ENCODE data around the gene SCAF11.

Gene SCAF11

DNA sequence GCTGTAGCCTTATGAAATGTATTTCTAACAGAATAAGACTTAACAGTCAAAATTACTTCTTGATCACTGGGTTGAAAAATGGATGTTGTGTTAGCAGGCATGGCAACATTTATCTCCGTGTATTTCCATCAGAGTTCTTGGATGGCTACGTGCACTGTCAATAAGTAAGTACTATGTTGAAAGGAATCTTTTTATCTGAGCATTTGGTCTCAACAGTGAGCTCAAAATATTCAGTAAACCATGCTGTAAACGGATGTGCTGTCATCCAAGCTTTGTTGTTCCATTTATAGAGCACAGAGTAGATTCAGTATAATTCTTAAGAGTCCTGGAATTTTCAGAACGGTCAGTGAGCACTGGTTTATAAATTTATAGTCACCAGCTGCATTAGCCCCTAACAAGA, 15.5 kb downstream of the SCAF11 start:
- Histone ChIP-seq H3K27ac (no peak overlapping the region), H3K36me3 (ENCODE audit: control insufficient read depth, insufficient read depth, low read length) (no peaks in the 10 kb centered on the region), H3K4me3 (ENCODE audit: low read depth, low read length) (no peak overlapping the region), H3K9ac (no peak overlapping the region), H3K9me3 (ENCODE audit: control insufficient read depth, low read length) (no peaks in the 10 kb centered on the region), H3K4me1 (peaks cover 5% of the 10 kb centered on the region), H3K27me3 (ENCODE audit: control insufficient read depth, insufficient read depth, low read length) (no peaks in the 10 kb centered on the region), H3K79me2 (peaks cover 36% of the 10 kb centered on the region), H3K4me2 (ENCODE audit: low read length) (no peak overlapping the region), H2AFZ (no peak overlapping the region)
- TF ChIP-seq CTCF (IDR thresholded peaks at IDR 0.05), result no peak

DNA sequence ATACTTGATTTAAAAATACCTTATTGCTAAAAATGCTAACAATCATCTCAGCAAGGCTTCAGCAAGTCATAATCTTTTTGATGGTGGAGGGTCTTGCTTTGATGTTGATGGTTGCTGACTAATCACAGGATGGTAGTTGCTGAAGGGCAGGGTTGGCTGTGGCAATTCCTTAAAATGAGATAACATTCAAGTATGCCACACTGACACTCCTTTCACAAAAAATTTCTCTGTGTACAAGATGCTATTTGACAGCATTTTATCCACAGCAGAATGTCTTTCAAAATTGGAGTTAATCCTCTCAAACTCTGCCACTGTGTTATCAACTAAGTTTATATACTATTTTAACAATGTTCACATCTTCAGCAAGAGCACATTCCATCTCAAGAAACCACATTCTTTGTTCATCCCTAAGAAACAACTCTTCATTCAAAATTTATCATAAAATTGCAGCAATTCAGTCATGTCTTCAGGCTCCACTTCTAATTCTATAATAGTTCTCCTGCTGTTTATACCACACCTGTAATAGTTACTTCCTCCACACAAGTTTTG, 16.1 kb downstream of the SCAF11 start:
- H2AFZ ChIP-seq, result no peak overlapping the region
- no peak for TF ChIP-seq CTCF (IDR thresholded peaks at IDR 0.05)
- H3K4me2 ChIP-seq (ENCODE audit: low read length), result no peak overlapping the region

GRCh38 chr12:45973526-45973925, 16.8 kb downstream of the SCAF11 start:
- H3K9ac ChIP-seq, result no peak overlapping the region
- no peak overlapping the region for H3K27ac ChIP-seq
- H3K79me2 ChIP-seq, result peaks cover 35% of the 10 kb centered on the region
- no peak for TF ChIP-seq CTCF (IDR thresholded peaks at IDR 0.05)
- no peaks in the 10 kb centered on the region for H3K27me3 ChIP-seq (ENCODE audit: control insufficient read depth, insufficient read depth, low read length)
- H3K4me1 ChIP-seq, result peaks cover 7% of the 10 kb centered on the region
- H2AFZ ChIP-seq, result no peak overlapping the region
- no peaks in the 10 kb centered on the region for H3K9me3 ChIP-seq (ENCODE audit: control insufficient read depth, low read length)
- no peak overlapping the region for H3K4me2 ChIP-seq (ENCODE audit: low read length)
- H3K4me3 ChIP-seq (ENCODE audit: low read depth, low read length), result no peak overlapping the region
- no peaks in the 10 kb centered on the region for H3K36me3 ChIP-seq (ENCODE audit: control insufficient read depth, insufficient read depth, low read length)

More for the DNA sequence above, 16.1 kb downstream of the SCAF11 start:
- Histone ChIP-seq H3K4me1 (peaks cover 7% of the 10 kb centered on the region), H3K9me3 (ENCODE audit: control insufficient read depth, low read length) (no peaks in the 10 kb centered on the region), H3K9ac (no peak overlapping the region), H3K36me3 (ENCODE audit: control insufficient read depth, insufficient read depth, low read length) (no peaks in the 10 kb centered on the region), H3K27me3 (ENCODE audit: control insufficient read depth, insufficient read depth, low read length) (no peaks in the 10 kb centered on the region), H3K79me2 (peaks cover 39% of the 10 kb centered on the region), H3K27ac (no peak overlapping the region), H3K4me3 (ENCODE audit: low read depth, low read length) (no peak overlapping the region)

- no peak overlapping the region for H3K4me3 ChIP-seq (ENCODE audit: low read depth, low read length)
- no peaks in the 10 kb centered on the region for H3K27me3 ChIP-seq (ENCODE audit: control insufficient read depth, insufficient read depth, low read length)
- no peak for TF ChIP-seq CTCF (IDR thresholded peaks at IDR 0.05)
- no peak overlapping the region for H2AFZ ChIP-seq
- H3K36me3 ChIP-seq (ENCODE audit: control insufficient read depth, insufficient read depth, low read length), result no peaks in the 10 kb centered on the region
- H3K27ac ChIP-seq, result no peak overlapping the region
- no peaks in the 10 kb centered on the region for H3K9me3 ChIP-seq (ENCODE audit: control insufficient read depth, low read length)
- H3K79me2 ChIP-seq, result peaks cover 37% of the 10 kb centered on the region
- H3K4me1 ChIP-seq, result peaks cover 7% of the 10 kb centered on the region
- no peak overlapping the region for H3K9ac ChIP-seq
- no peak overlapping the region for H3K4me2 ChIP-seq (ENCODE audit: low read length)
Observed at GRCh38 chr12:45970391-45970790, 20.0 kb downstream of the SCAF11 start.

- Histone ChIP-seq H3K36me3 (ENCODE audit: control insufficient read depth, insufficient read depth, low read length) (no peaks in the 10 kb centered on the region), H3K9me3 (ENCODE audit: control insufficient read depth, low read length) (no peaks in the 10 kb centered on the region), H3K4me1 (peaks cover 7% of the 10 kb centered on the region), H2AFZ (no peak overlapping the region), H3K4me3 (ENCODE audit: low read depth, low read length) (no peak overlapping the region), H3K4me2 (ENCODE audit: low read length) (no peak overlapping the region), H3K27me3 (ENCODE audit: control insufficient read depth, insufficient read depth, low read length) (no peaks in the 10 kb centered on the region), H3K27ac (no peak overlapping the region), H3K79me2 (peaks cover 38% of the 10 kb centered on the region), H3K9ac (no peak overlapping the region)
- TF ChIP-seq CTCF (IDR thresholded peaks at IDR 0.05), result no peak
Observed at GRCh38 chr12:45969084-45969483, 21.3 kb downstream of the SCAF11 start.

All from parathyroid adenoma (tissue), 2 donors.